ENCODE measurements around the gene ZNF516. TPM values are rescaled to one million over a fixed set of nuclear protein-coding genes. Genes with fewer than 3 reads are reported as not detected.

The ZNF516 gene
- total RNA-seq, 1 donor from 2014 or later: 108 TPM

GRCh38 chr18:76395609-76396008 is 99.4 kb downstream of the ZNF516 start:
- Mint-ChIP-seq H3K36me3 (ENCODE audit: insufficient read depth) (no peaks in the 10 kb centered on the region), H3K9me3 (ENCODE audit: low read depth) (no peaks in the 10 kb centered on the region), H3K27me3 (no peaks in the 10 kb centered on the region), H3K4me1 (ENCODE audit: low read depth) (peaks cover 26% of the 10 kb centered on the region), H3K4me3 (ENCODE audit: low read depth) (no peak overlapping the region), H3K27ac (no peak overlapping the region)
- TF ChIP-seq, protein P1, sequence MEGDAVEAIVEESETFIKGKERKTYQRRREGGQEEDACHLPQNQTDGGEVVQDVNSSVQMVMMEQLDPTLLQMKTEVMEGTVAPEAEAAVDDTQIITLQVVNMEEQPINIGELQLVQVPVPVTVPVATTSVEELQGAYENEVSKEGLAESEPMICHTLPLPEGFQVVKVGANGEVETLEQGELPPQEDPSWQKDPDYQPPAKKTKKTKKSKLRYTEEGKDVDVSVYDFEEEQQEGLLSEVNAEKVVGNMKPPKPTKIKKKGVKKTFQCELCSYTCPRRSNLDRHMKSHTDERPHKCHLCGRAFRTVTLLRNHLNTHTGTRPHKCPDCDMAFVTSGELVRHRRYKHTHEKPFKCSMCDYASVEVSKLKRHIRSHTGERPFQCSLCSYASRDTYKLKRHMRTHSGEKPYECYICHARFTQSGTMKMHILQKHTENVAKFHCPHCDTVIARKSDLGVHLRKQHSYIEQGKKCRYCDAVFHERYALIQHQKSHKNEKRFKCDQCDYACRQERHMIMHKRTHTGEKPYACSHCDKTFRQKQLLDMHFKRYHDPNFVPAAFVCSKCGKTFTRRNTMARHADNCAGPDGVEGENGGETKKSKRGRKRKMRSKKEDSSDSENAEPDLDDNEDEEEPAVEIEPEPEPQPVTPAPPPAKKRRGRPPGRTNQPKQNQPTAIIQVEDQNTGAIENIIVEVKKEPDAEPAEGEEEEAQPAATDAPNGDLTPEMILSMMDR (IDR thresholded peaks at IDR 0.05; ENCODE audit: unreplicated experiment): no peak
- no peak for DNase-seq (ENCODE audit: low spot score, unreplicated experiment)

DNA sequence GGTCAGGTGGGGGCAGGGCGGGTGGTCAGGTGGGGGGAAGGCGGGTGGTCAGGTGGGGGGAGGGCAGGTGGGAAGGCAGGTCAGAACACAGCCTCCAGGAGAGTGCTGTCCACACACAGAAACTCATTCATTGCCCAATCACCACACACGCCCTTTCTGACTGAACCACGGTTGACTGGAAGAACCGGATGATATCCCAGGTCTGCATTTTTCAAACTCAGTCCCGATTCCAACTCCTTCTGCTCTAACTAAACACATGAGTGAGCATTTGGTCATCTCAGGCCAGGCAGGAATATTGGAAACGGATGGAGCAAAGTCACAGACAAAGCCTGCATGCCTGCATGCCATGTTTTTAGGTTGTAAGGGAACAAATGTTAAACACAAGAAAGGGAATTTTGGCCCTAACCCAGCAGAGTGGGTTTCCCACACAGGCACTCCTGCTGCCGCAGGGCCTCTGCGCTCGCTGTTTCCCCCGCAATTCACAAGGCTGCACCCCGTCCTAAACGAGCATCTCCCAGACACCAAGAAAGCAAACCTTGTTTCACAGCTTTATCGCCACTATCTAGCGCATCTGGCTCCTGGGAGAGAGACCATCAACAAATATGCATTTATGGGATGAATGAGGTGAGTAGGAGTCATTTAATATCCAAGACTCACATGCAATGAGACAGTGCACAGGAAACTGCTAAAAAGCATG is 100.1 kb downstream of the ZNF516 start:
- Mint-ChIP-seq H3K4me3 (ENCODE audit: low read depth) (no peak overlapping the region), H3K4me1 (ENCODE audit: low read depth) (peaks cover 29% of the 10 kb centered on the region), H3K9me3 (ENCODE audit: low read depth) (no peaks in the 10 kb centered on the region), H3K36me3 (ENCODE audit: insufficient read depth) (peaks cover 2% of the 10 kb centered on the region), H3K27me3 (no peaks in the 10 kb centered on the region), H3K27ac (peak overlapping the region; percentile 13)
- TF ChIP-seq, protein P1 (IDR thresholded peaks at IDR 0.05; ENCODE audit: unreplicated experiment): no peak
- DNase-seq (ENCODE audit: low spot score, unreplicated experiment): no peak

DNA sequence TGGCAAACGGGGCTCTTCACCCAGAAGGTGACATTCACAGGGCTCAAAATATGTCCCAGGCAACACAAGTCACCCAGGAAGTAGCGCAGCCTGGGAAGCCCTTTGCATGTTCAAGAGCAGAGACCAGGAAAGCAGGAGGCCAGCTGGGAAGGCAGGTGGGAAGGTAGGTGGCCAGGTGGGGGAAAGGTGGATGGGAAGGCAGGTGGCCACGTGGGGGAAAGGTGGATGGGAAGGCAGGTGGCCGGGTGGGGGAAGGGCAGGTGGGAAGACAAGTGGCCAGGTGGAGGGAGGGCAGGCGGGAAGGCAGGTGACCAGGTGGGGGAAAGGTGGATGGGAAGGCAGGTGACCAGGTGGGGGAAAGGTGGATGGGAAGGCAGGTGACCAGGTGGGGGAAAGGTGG is 102.7 kb downstream of the ZNF516 start:
- DNase-seq (ENCODE audit: low spot score, unreplicated experiment): no peak
- H3K36me3 Mint-ChIP-seq (ENCODE audit: insufficient read depth): peaks cover 15% of the 10 kb centered on the region
- H3K9me3 Mint-ChIP-seq (ENCODE audit: low read depth): no peaks in the 10 kb centered on the region
- TF ChIP-seq, protein P1 (IDR thresholded peaks at IDR 0.05; ENCODE audit: unreplicated experiment): no peak
- H3K4me3 Mint-ChIP-seq (ENCODE audit: low read depth): no peak overlapping the region
- H3K27me3 Mint-ChIP-seq: no peaks in the 10 kb centered on the region
- H3K4me1 Mint-ChIP-seq (ENCODE audit: low read depth): peaks cover 45% of the 10 kb centered on the region
- peak overlapping the region; percentile 94 for H3K27ac Mint-ChIP-seq

- Mint-ChIP-seq H3K36me3 (ENCODE audit: insufficient read depth) (peaks cover 15% of the 10 kb centered on the region), H3K4me1 (ENCODE audit: low read depth) (peaks cover 49% of the 10 kb centered on the region), H3K9me3 (ENCODE audit: low read depth) (no peaks in the 10 kb centered on the region), H3K27ac (peak overlapping the region; percentile 94), H3K27me3 (no peaks in the 10 kb centered on the region), H3K4me3 (ENCODE audit: low read depth) (no peak overlapping the region)
- DNase-seq (ENCODE audit: low spot score, unreplicated experiment): no peak
- TF ChIP-seq, protein P1 (IDR thresholded peaks at IDR 0.05; ENCODE audit: unreplicated experiment): no peak
Observed at GRCh38 chr18:76391746-76392145, 103.3 kb downstream of the ZNF516 start.

DNA sequence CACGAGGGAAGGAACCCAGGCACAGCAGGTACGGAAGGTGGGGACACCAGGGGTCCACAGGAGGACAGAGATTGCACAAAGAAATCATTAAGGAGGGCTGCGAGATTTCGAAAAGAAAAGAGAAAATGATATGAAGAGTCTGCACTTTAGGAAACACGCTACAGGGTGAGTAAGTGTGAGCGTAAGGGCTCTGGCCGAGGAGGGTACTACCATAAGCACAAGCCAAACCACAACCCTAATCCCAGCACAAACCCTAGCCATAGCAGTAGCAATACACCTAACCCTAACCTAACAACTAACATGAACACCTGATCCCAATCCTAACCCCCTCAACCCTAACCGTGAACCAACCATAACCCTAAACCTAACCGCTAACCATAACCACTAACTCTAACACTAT is 104.0 kb downstream of the ZNF516 start:
- H3K9me3 Mint-ChIP-seq (ENCODE audit: low read depth): no peaks in the 10 kb centered on the region
- no peak for DNase-seq (ENCODE audit: low spot score, unreplicated experiment)
- TF ChIP-seq, protein P1 (IDR thresholded peaks at IDR 0.05; ENCODE audit: unreplicated experiment): no peak
- no peaks in the 10 kb centered on the region for H3K27me3 Mint-ChIP-seq
- peaks cover 55% of the 10 kb centered on the region for H3K4me1 Mint-ChIP-seq (ENCODE audit: low read depth)
- H3K27ac Mint-ChIP-seq: peak overlapping the region; percentile 61
- no peak overlapping the region for H3K4me3 Mint-ChIP-seq (ENCODE audit: low read depth)
- peaks cover 15% of the 10 kb centered on the region for H3K36me3 Mint-ChIP-seq (ENCODE audit: insufficient read depth)
